Lung (tissue), 12 donors: ENCODE measurements around the gene SULT1C4. TPM values are rescaled to one million over a fixed set of nuclear protein-coding genes. Genes with fewer than 3 reads are reported as not detected.

Experiments
- ATAC-seq: fragments of 200-7000 bp; cut with Tn5 transposase; one replicate; pipeline ENCODE4 v1.9.1; 2020; ENCODE audit warnings: moderate number of reproducible peaks; ENCODE audit not compliant: insufficient read depth, low FRiP score
- DNase-seq, 3 donors: peaks; one replicate each; pipeline ENCODE4 v3.0.0-alpha.2; 2013 to 2017
- H3K27ac ChIP-seq, 2 donors: one replicate each; pipeline ENCODE4 v1.5.1; 2013; ENCODE audit warnings: mild to moderate bottlenecking in 2 of 2, moderate library complexity in 2 of 2, control low read depth in 1 of 2, inconsistent platforms in 1 of 2, low read depth in 1 of 2, low read length in 1 of 2
- H3K27me3 ChIP-seq, 3 donors: one replicate each; pipeline ENCODE4 v1.5.1; 2013; ENCODE audit warnings: low read length in 2 of 3; ENCODE audit not compliant: control insufficient read depth in 3 of 3, insufficient read depth in 3 of 3
- H3K36me3 ChIP-seq, 4 donors: one replicate each; pipeline ENCODE4 v1.5.1; 2013; ENCODE audit warnings: low read length in 4 of 4, mild to moderate bottlenecking in 1 of 4, moderate library complexity in 1 of 4; ENCODE audit not compliant: control insufficient read depth in 4 of 4, insufficient read depth in 4 of 4
- H3K4me1 ChIP-seq, 5 donors: one replicate each; pipeline ENCODE4 v1.5.1; 2013; ENCODE audit warnings: low read length in 5 of 5, mild to moderate bottlenecking in 2 of 5, moderate library complexity in 1 of 5; ENCODE audit not compliant: control insufficient read depth in 5 of 5, insufficient read depth in 5 of 5
- H3K4me3 ChIP-seq: one replicate; pipeline ENCODE4 v1.5.1; 2013; ENCODE audit warnings: mild to moderate bottlenecking, control low read depth, moderate library complexity
- H3K9ac ChIP-seq, 2 donors: one replicate each; pipeline ENCODE4 v1.5.1; 2013; ENCODE audit warnings: low read length in 2 of 2, control low read depth in 1 of 2; ENCODE audit not compliant: insufficient read depth in 1 of 2
- H3K9me3 ChIP-seq, 4 donors: one replicate each; pipeline ENCODE4 v1.5.1; 2013; ENCODE audit warnings: low read length in 3 of 4, mild to moderate bottlenecking in 1 of 4, moderate library complexity in 1 of 4; ENCODE audit not compliant: control insufficient read depth in 4 of 4, insufficient read depth in 3 of 4
- CTCF ChIP-seq: IDR thresholded peaks from 2 replicates; pipeline ENCODE4 v1.5.1; 2012; ENCODE audit warnings: mild to moderate bottlenecking; ENCODE audit errors: control extremely low read depth, extremely low read depth
- WGBS, 2 donors: extraction: QIAGEN DNeasy Blood & Tissue Kit; methylation state at CpG; one replicate each; pipeline ENCODE4 v1.1.7; 2013; 5-methylcytosine and 5-hydroxymethylcytosine counted together
- polyA plus RNA-seq, 2 donors: library from polyadenylated mRNA; stranded (reverse); fragments of 200-250 nt; gene quantifications; one replicate each; pipeline ENCODE4 v1.2.1, GENCODE V29; 2013
- total RNA-seq, 2 donors: library from RNA; depleted of rRNA in 1 of 2; stranded (reverse); fragments of >200 nt in 1 of 2; gene quantifications; one replicate each; pipeline ENCODE4 v1.2.1, GENCODE V29; 2014 to 2021
- donor health status: control.
- donor health status: control.
- donor health status: Bipolar disorder and iron deficiency.
- donor health status: healthy.
- donor health status: DM: yes; HTN: yes; CAD: no.

Gene SULT1C4
- total and polyA plus RNA-seq, 4 donors: 1.7 to 85.0 (median 5.8) TPM

GRCh38 chr2:108407864-108408729 is 30.3 kb downstream of the SULT1C4 start:
- no peak for TF ChIP-seq CTCF
- ATAC-seq: no peak
- Histone ChIP-seq H3K4me1 (peaks cover 0 to 6% (median 0%) of the 10 kb centered on the region in 5 donors), H3K9ac (no peak overlapping the region), H3K9me3 (peaks cover 0 to 5% (median 3%) of the 10 kb centered on the region in 4 donors), H3K27me3 (no peaks in the 10 kb centered on the region), H3K36me3 (no peaks in the 10 kb centered on the region), H3K4me3 (no peak overlapping the region), H3K27ac (no peak overlapping the region)
- DNase-seq: no peak
- WGBS, 2 donors: 90% methylated on average over 6 of the region's 6 CpGs

GRCh38 chr2:108409768-108410167 is 32.0 kb downstream of the SULT1C4 start:
- no peak for TF ChIP-seq CTCF
- Histone ChIP-seq H3K27ac (no peak overlapping the region), H3K4me3 (no peak overlapping the region), H3K36me3 (no peaks in the 10 kb centered on the region), H3K9ac (no peak overlapping the region), H3K4me1 (no peaks in the 10 kb centered on the region), H3K27me3 (no peaks in the 10 kb centered on the region), H3K9me3 (peaks cover 0 to 4% (median 3%) of the 10 kb centered on the region in 4 donors)
- 78 to 95% methylated on average over 1 of the region's 1 CpG for WGBS, 2 donors
- DNase-seq (no peak), ATAC-seq (no peak)

DNA sequence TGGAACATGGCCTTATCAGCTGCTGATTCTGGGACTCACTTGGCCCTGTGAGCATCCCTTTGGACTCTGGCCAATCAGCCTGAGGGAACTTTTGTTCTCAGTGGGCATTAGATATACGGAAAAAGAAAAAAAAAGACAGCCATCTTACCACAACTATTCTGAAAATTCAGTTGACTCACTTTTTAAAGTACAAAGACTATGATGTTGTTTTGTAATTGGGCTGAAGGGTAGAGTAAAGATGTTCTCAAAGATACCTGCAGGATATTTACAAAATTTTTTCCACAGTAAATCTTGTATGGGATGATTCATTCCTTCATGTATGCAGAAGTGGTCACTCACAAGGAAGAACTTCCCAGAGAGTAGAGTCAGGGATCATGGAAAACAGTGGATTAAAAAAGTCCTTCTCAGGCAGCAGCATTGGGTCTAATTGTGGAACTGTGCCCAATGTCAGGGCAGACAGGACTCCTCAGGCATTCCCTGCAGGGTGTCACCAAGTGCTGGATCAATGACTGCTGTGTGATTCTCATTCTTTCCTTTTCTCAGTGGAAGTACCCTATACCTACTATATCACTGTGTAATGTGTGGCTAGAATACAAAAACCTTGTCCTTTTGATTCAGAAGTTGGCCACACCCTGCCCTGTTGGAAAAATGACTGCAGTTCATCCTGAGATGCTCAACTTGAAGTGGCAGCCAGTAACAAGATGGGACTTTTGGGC is 35.4 kb downstream of the SULT1C4 start:
- no peak overlapping the region for H3K4me3 ChIP-seq
- DNase-seq (no peak), ATAC-seq (no peak)
- H3K4me1 ChIP-seq: no peaks in the 10 kb centered on the region
- no peaks in the 10 kb centered on the region for H3K36me3 ChIP-seq
- no peak for TF ChIP-seq CTCF
- no peak overlapping the region for H3K9ac ChIP-seq
- WGBS, 2 donors: 60 to 65% methylated on average over 1 of the region's 1 CpG
- H3K9me3 ChIP-seq: no peaks in the 10 kb centered on the region
- H3K27me3 ChIP-seq: no peaks in the 10 kb centered on the region
- no peak overlapping the region for H3K27ac ChIP-seq
